Neural crest cell (in vitro differentiated cells): ENCODE measurements around the gene RDH5. TPM values are rescaled to one million over a fixed set of nuclear protein-coding genes. Genes with fewer than 3 reads are reported as not detected.

Experiments used
- DNase-seq: peaks from one replicate; pipeline ENCODE4 v3.0.0; 2021; ENCODE audit warnings: low read depth, mixed read lengths, low spot score
- H3K27ac Mint-ChIP-seq: one replicate; pipeline ENCODE4 v1.8.0; 2021; ENCODE audit warnings: mild to moderate bottlenecking, mixed read lengths; ENCODE audit not compliant: unreplicated experiment
- H3K27me3 Mint-ChIP-seq: 2 replicates; pipeline ENCODE4 v1.8.0; 2021; ENCODE audit warnings: low read depth, mild to moderate bottlenecking, mixed read lengths
- H3K36me3 Mint-ChIP-seq: 2 replicates; pipeline ENCODE4 v1.8.0; 2021; ENCODE audit warnings: low read depth, mild to moderate bottlenecking, mixed read lengths
- H3K4me1 Mint-ChIP-seq: 2 replicates; pipeline ENCODE4 v1.8.0; 2021; ENCODE audit warnings: mixed read lengths
- H3K4me3 Mint-ChIP-seq: one replicate; pipeline ENCODE4 v1.8.0; 2021; ENCODE audit warnings: mild to moderate bottlenecking, mixed read lengths
- H3K9me3 Mint-ChIP-seq: 2 replicates; pipeline ENCODE4 v1.8.0; 2021; ENCODE audit warnings: mixed read lengths
- CTCF ChIP-seq: fragments of 200-600 bp; sonication (generic); conservative IDR thresholded peaks from 2 replicates; pipeline ENCODE4 v1.5.0; 2021; ENCODE audit warnings: antibody characterized with exemption, mild to moderate bottlenecking
- total RNA-seq: library from RNA; stranded (reverse); gene quantifications from 2 replicates; pipeline ENCODE4 v1.2.1, GENCODE V29; 2021

Gene RDH5
- total RNA-seq, 1 donor from 2014 or later: 14.2 TPM

GRCh38 chr12:55739025-55739378 is 18.8 kb downstream of the RDH5 start:
- TF ChIP-seq CTCF: no peak
- H3K27me3 Mint-ChIP-seq: no peaks in the 10 kb centered on the region
- no peak for DNase-seq
- no peaks in the 10 kb centered on the region for H3K9me3 Mint-ChIP-seq
- peak overlapping the region; percentile 88 for H3K4me3 Mint-ChIP-seq
- no peak overlapping the region for H3K27ac Mint-ChIP-seq
- H3K36me3 Mint-ChIP-seq: no peaks in the 10 kb centered on the region
- peaks cover 43% of the 10 kb centered on the region for H3K4me1 Mint-ChIP-seq

GRCh38 chr12:55741931-55742680 is 21.9 kb downstream of the RDH5 start:
- no peaks in the 10 kb centered on the region for H3K9me3 Mint-ChIP-seq
- DNase-seq: no peak
- peak overlapping the region; percentile 93 for H3K4me3 Mint-ChIP-seq
- TF ChIP-seq CTCF: no peak
- H3K27me3 Mint-ChIP-seq: no peaks in the 10 kb centered on the region
- H3K4me1 Mint-ChIP-seq: peaks cover 59% of the 10 kb centered on the region
- no peaks in the 10 kb centered on the region for H3K36me3 Mint-ChIP-seq
- H3K27ac Mint-ChIP-seq: peak overlapping the region; percentile 99

GRCh38 chr12:55742719-55743405 is 22.7 kb downstream of the RDH5 start, which contains the start of gene GDF11:
Gene GDF11, plus strand, starts transcription at chr12:55743122. Its CDS starts 195 bp downstream, at chr12:55743317.
- no peak for TF ChIP-seq CTCF
- no peaks in the 10 kb centered on the region for H3K9me3 Mint-ChIP-seq
- peak within 1 kb of the TSS; percentile 96 for H3K4me3 Mint-ChIP-seq
- H3K36me3 Mint-ChIP-seq: no peaks in the 10 kb centered on the region
- H3K27ac Mint-ChIP-seq: peak within 1 kb of the TSS; percentile 99
- H3K4me1 Mint-ChIP-seq: peaks cover 59% of the 10 kb centered on the region
- DNase-seq: peak; percentile 76
- H3K27me3 Mint-ChIP-seq: no peaks in the 10 kb centered on the region

GRCh38 chr12:55743406-55744339 is 23.5 kb downstream of the RDH5 start:
- TF ChIP-seq CTCF: no peak
- no peaks in the 10 kb centered on the region for H3K27me3 Mint-ChIP-seq
- H3K4me1 Mint-ChIP-seq: peaks cover 58% of the 10 kb centered on the region
- H3K27ac Mint-ChIP-seq: peak overlapping the region; percentile 85
- H3K4me3 Mint-ChIP-seq: peak overlapping the region; percentile 96
- H3K9me3 Mint-ChIP-seq: no peaks in the 10 kb centered on the region
- H3K36me3 Mint-ChIP-seq: no peaks in the 10 kb centered on the region
- DNase-seq: no peak

- Mint-ChIP-seq H3K9me3 (no peaks in the 10 kb centered on the region), H3K27ac (peak overlapping the region; percentile 85), H3K4me3 (peak overlapping the region; percentile 96), H3K36me3 (peaks cover 7% of the 10 kb centered on the region), H3K4me1 (peaks cover 58% of the 10 kb centered on the region), H3K27me3 (no peaks in the 10 kb centered on the region)
- no peak for TF ChIP-seq CTCF
- DNase-seq: no peak
These were observed 24.3 kb downstream of the RDH5 start for GRCh38 chr12:55744340-55745030.
